H1 (cell line): ENCODE data around the gene MEGF11. TPM values are rescaled to one million over a fixed set of nuclear protein-coding genes. Genes with fewer than 3 reads are reported as not detected.
A peak's percentile ranks its signal among the peaks of the same experiment; 100 is the strongest.

ENCODE experiments used
- BACH1 ChIP-seq: IDR thresholded peaks from 2 replicates; pipeline ENCODE4 v1.6.1; 2012; ENCODE audit warnings: low read length, improper control_type of control experiment
- BRCA1 ChIP-seq: IDR thresholded peaks from 2 replicates; pipeline ENCODE4 v1.6.1; 2012; ENCODE audit warnings: low read depth, low read length, improper control_type of control experiment
- CBX5 ChIP-seq: fragments of 300-800, 300-1000 bp; sonication (generic); IDR thresholded peaks from 2 replicates; pipeline ENCODE4 v1.7.1; 2016; ENCODE audit warnings: antibody characterized with exemption, low read length, low read depth
- CEBPB ChIP-seq: IDR thresholded peaks from 2 replicates; pipeline ENCODE4 v1.6.1; 2012; ENCODE audit warnings: low read depth, low read length
- CHD1 ChIP-seq: IDR thresholded peaks from 2 replicates; pipeline ENCODE4 v1.6.1; 2012; ENCODE audit warnings: low read depth, low read length, improper control_type of control experiment
- HDAC2 ChIP-seq, 2 experiments: fragments of 300-600 bp in 1 of 2; sonication (generic) in 1 of 2; IDR thresholded peaks; 2 replicates each; pipeline ENCODE4 v1.6.1; 2011 to 2012; ENCODE audit warnings: low read depth in 2 of 2, low read length in 2 of 2, mild to moderate bottlenecking in 2 of 2, moderate library complexity in 2 of 2, borderline replicate concordance in 1 of 2, inconsistent platforms in 1 of 2
- JUND ChIP-seq: IDR thresholded peaks from 2 replicates; pipeline ENCODE4 v1.6.1; 2011; ENCODE audit warnings: mild to moderate bottlenecking, improper control_type of control experiment, low read length
- KDM4A ChIP-seq: IDR thresholded peaks from one replicate; pipeline ENCODE4 v1.7.1; 2012; ENCODE audit warnings: low read depth, mild to moderate bottlenecking, moderate library complexity, low read length, inconsistent platforms; ENCODE audit not compliant: severe bottlenecking
- PHF8 ChIP-seq: fragments of 200-600 bp; sonication (generic); conservative IDR thresholded peaks from 2 replicates; pipeline ENCODE4 v1.7.1; 2012; ENCODE audit warnings: low read depth, mild to moderate bottlenecking, inconsistent platforms, low read length, moderate library complexity
- POLR2A ChIP-seq, 2 experiments: IDR thresholded peaks; 1 replicate in 1 of 2; 2 replicates in 1 of 2; pipeline ENCODE4 v1.6.1; 2011; ENCODE audit warnings: low read depth in 2 of 2, low read length in 2 of 2, mild to moderate bottlenecking in 2 of 2; ENCODE audit errors: control extremely low read depth in 1 of 2
- POLR2AphosphoS5 ChIP-seq: IDR thresholded peaks from 2 replicates; pipeline ENCODE4 v1.6.1; 2011; ENCODE audit warnings: low read depth, low read length
- RAD21 ChIP-seq, 2 experiments: IDR thresholded peaks in 1 of 2; conservative IDR thresholded peaks in 1 of 2; 2 replicates each; pipeline ENCODE4 v1.6.1; 2011; ENCODE audit warnings: low read depth in 2 of 2, low read length in 2 of 2, improper control_type of control experiment in 1 of 2, inconsistent platforms in 1 of 2, mild to moderate bottlenecking in 1 of 2, moderate library complexity in 1 of 2
- RBBP5 ChIP-seq: IDR thresholded peaks from 2 replicates; pipeline ENCODE4 v1.7.1; 2012; ENCODE audit warnings: low read depth, mild to moderate bottlenecking, inconsistent platforms, low read length, moderate library complexity, borderline replicate concordance
- SIN3A ChIP-seq, 2 experiments: IDR thresholded peaks in 1 of 2; conservative IDR thresholded peaks in 1 of 2; 2 replicates each; pipeline ENCODE4 v1.6.1; 2011 to 2012; ENCODE audit warnings: low read length in 2 of 2, improper control_type of control experiment in 1 of 2, low read depth in 1 of 2, mild to moderate bottlenecking in 1 of 2
- TAF7 ChIP-seq: optimal IDR thresholded peaks from 2 replicates; pipeline ENCODE3; 2011; ENCODE audit warnings: low read depth, mild to moderate bottlenecking, inconsistent platforms, low read length, moderate library complexity, borderline replicate concordance
- TEAD4 ChIP-seq: IDR thresholded peaks from 2 replicates; pipeline ENCODE4 v1.6.1; 2012; ENCODE audit warnings: low read depth, low read length, inconsistent platforms, mixed read lengths
- polyA plus RNA-seq, 7 experiments: library from polyadenylated mRNA; depleted of rRNA in 3 of 7; stranded (reverse) in 5 of 7; unstranded in 2 of 7; fragments of >200 nt in 5 of 7; fragments of 200-250 nt in 2 of 7; gene quantifications; 1 replicate in 5 of 7; 2 replicates in 1 of 7; 4 replicates in 1 of 7; pipeline versions ENCODE4 v1.2.1 to v1.2.3, GENCODE V29; 2011 to 2013; ENCODE audit warnings: missing spikeins in 2 of 7, mixed read lengths in 2 of 7
- total RNA-seq: library from RNA; stranded (reverse); fragmentation: NEBNext Ultra II Directional; extraction: Animal tissue kit (Norgen Biotek cat#: 25700); gene quantifications from 2 replicates; pipeline ENCODE4 v1.2.1, GENCODE V29; 2021
- TF ChIP-seq, protein P1 (sequence below): IDR thresholded peaks from 2 replicates; pipeline ENCODE4 v1.6.1; 2011; ENCODE audit warnings: low read length, improper control_type of control experiment
- TF ChIP-seq, protein P2 (sequence below): IDR thresholded peaks from 2 replicates; pipeline ENCODE4 v1.6.1; 2012; ENCODE audit warnings: inconsistent platforms

MEGF11 gene
- total and polyA plus RNA-seq, 2 of the 8 experiments (the other 6 are each of a cell fraction or from before 2014, with no cell fraction given) = 4.4 to 4.8 TPM

DNA sequence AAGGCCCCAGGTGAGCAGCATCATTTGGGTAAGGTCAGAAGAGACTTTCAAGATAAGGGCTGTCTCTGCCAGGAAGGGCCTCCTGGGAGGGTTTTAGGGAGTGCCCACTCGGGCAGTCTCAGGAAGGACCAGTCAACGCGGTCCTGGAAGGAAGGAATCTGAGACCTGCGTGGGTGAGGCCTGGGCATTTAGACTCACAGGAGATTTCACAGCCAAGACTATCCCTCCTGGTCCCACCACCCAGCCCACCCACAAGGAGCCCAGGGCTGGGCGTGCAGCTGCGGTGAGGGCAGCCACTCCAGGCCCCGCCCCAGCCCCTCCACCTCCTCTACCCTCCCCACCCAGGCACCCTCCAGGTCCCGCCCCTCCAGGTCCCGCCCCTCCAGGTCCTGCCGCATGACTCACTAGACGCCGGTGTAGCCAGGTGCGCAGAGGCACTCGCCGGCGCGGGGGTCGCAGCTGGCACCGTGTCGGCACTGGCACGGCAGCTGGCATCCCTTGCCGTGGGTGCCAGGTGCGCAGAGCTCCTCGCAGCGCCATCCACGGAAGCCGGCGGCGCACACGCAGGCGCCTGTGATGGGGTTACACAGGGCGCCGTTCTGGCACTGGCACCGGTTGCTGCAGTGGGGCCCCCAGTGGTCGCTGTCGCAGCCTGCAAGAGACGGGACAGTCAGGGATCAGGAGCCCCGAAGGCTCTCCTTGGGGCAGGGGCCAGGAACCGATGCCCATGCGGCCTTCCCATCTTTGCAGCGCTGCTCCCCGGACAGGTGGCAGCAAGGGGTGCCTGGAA is 271.5 kb downstream of the MEGF11 start (continued):
- peak; percentile 59; the same call in 1 of the 2 replicates for TF ChIP-seq PHF8
- peak; percentile 93 for TF ChIP-seq KDM4A
- 0 out of 4 replicates have a peak, but pooled peaks of 1 of the 2 experiments have one; percentile 28 for TF ChIP-seq SIN3A (conservative IDR thresholded peaks at IDR 0.05 in 1 of 2, IDR thresholded peaks at IDR 0.05 in 1 of 2; ENCODE audit: low read depth in 1 of 2, low read length in 2 of 2)
- TF ChIP-seq CEBPB = no peak
- TF ChIP-seq JUND = peak; percentile 33; the same call in 1 of the 2 replicates
- peak; percentile 49; the same call in 1 of the 2 replicates for TF ChIP-seq POLR2AphosphoS5
- TF ChIP-seq TAF7 = no peak
- TF ChIP-seq, protein P1, sequence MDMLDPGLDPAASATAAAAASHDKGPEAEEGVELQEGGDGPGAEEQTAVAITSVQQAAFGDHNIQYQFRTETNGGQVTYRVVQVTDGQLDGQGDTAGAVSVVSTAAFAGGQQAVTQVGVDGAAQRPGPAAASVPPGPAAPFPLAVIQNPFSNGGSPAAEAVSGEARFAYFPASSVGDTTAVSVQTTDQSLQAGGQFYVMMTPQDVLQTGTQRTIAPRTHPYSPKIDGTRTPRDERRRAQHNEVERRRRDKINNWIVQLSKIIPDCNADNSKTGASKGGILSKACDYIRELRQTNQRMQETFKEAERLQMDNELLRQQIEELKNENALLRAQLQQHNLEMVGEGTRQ = no peak
- no peak for TF ChIP-seq BACH1
- TF ChIP-seq RBBP5 = 0 out of 2 replicates have a peak, but pooled peaks have one; percentile 70
- 0 out of 4 replicates have a peak, but pooled peaks of 1 of the 2 experiments have one; percentile 36 for TF ChIP-seq HDAC2 (IDR thresholded peaks at IDR 0.05; ENCODE audit: borderline replicate concordance in 1 of 2, low read depth in 2 of 2, low read length in 2 of 2)
- TF ChIP-seq POLR2A (IDR thresholded peaks at IDR 0.05; ENCODE audit: control extremely low read depth in 1 of 2, low read depth in 2 of 2, low read length in 2 of 2) = peak in 1 of 2 experiments; percentile 60; a peak in 2 of 3 replicates
- no peak for TF ChIP-seq TEAD4
- TF ChIP-seq RAD21 (IDR thresholded peaks at IDR 0.05 in 1 of 2, conservative IDR thresholded peaks at IDR 0.05 in 1 of 2; ENCODE audit: low read depth in 2 of 2, low read length in 2 of 2) = peak; percentile 47 to 54
- TF ChIP-seq CHD1 = no peak
- TF ChIP-seq BRCA1 = no peak
- TF ChIP-seq CBX5 = no peak
- TF ChIP-seq, protein P2, sequence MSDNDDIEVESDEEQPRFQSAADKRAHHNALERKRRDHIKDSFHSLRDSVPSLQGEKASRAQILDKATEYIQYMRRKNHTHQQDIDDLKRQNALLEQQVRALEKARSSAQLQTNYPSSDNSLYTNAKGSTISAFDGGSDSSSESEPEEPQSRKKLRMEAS = peak; percentile 35; the same call in 1 of the 2 replicates
